ENCODE data around the gene CSH1. TPM values are rescaled to one million over a fixed set of nuclear protein-coding genes. Genes with fewer than 3 reads are reported as not detected.
"Not testable (repeated sequence)": the region's sequence is repeated elsewhere in the genome, so short reads cannot be mapped to it uniquely, and the experiment has no call there.

CSH1 gene
- total RNA-seq, 1 experiment from 2014 or later: not detected

- not testable (repeated sequence) for H3K27ac Mint-ChIP-seq; H3K4me1 ChIP-seq (ENCODE audit: insufficient read depth, low read length); H3K23ac ChIP-seq (ENCODE audit: insufficient read length, low read depth, low read length); H3K27ac ChIP-seq (ENCODE audit: insufficient read length, low read depth, low read length); H2AK5ac ChIP-seq (ENCODE audit: insufficient read length, low read length); H3K56ac ChIP-seq (ENCODE audit: insufficient read length, low read depth, low read length); H3K79me1 ChIP-seq (ENCODE audit: insufficient read depth, low read depth, low read length, poor library complexity, severe bottlenecking); H3K36me3 Mint-ChIP-seq (ENCODE audit: insufficient read depth in 1 of 3, low read depth in 3 of 3); H3K79me2 ChIP-seq (ENCODE audit: insufficient read depth, low read length); H3K9me3 Mint-ChIP-seq; H4K20me1 ChIP-seq (ENCODE audit: control insufficient read depth, insufficient read depth, insufficient read length); H2BK15ac ChIP-seq (ENCODE audit: low read depth, low read length); H3K14ac ChIP-seq (ENCODE audit: insufficient read depth, low read length); H3K4me2 ChIP-seq (ENCODE audit: insufficient read depth, insufficient read length, low read length); H3K9me3 ChIP-seq (ENCODE audit: control insufficient read depth, low read depth, low read length); H2BK5ac ChIP-seq (ENCODE audit: insufficient read length, low read length); H3K9ac ChIP-seq (ENCODE audit: extremely low read depth, insufficient read length, low read length); H3K27me3 ChIP-seq (ENCODE audit: insufficient read depth, low read length); H3K18ac ChIP-seq (ENCODE audit: insufficient read length, low read depth, low read length); H2BK120ac ChIP-seq (ENCODE audit: low read depth, low read length, poor library complexity, severe bottlenecking); H3K4ac ChIP-seq (ENCODE audit: low read depth, low read length); H4K8ac ChIP-seq (replicated peaks; ENCODE audit: insufficient read length, low read depth, low read length); H2BK20ac ChIP-seq (ENCODE audit: low read depth, low read length, poor library complexity, severe bottlenecking); H2BK12ac ChIP-seq (ENCODE audit: insufficient read length, low read depth, low read length); H3K27me3 Mint-ChIP-seq (ENCODE audit: low read depth); H2AFZ ChIP-seq (ENCODE audit: low read length); DNase-seq; H4K5ac ChIP-seq (ENCODE audit: insufficient read length, low read depth, low read length); H3K4me1 Mint-ChIP-seq; H3K4me3 Mint-ChIP-seq; H3T11ph ChIP-seq (ENCODE audit: low read length); H3K23me2 ChIP-seq (ENCODE audit: insufficient read length, low read depth, low read length, poor library complexity, severe bottlenecking); H4K91ac ChIP-seq (ENCODE audit: insufficient read length, low read depth, low read length)
- no CpG with 5 or more reads among the region's 15 CpGs for WGBS (ENCODE audit: extremely low coverage, insufficient read length, low lambda C conversion rate)
Measured at GRCh38 chr17:63871646-63872365, 24.6 kb downstream of the CSH1 start.

GRCh38 chr17:63870292-63870665 is 26.1 kb downstream of the CSH1 start:
- H3K27ac Mint-ChIP-seq: not testable (repeated sequence)

More at GRCh38 chr17:63870292-63870665, 26.1 kb downstream of the CSH1 start:
- not testable (repeated sequence) for H3K9ac ChIP-seq (ENCODE audit: extremely low read depth, insufficient read length, low read length); H4K8ac ChIP-seq (replicated peaks; ENCODE audit: insufficient read length, low read depth, low read length); H3K4me3 Mint-ChIP-seq; H4K20me1 ChIP-seq (ENCODE audit: control insufficient read depth, insufficient read depth, insufficient read length); H4K91ac ChIP-seq (ENCODE audit: insufficient read length, low read depth, low read length); H3K23me2 ChIP-seq (ENCODE audit: insufficient read length, low read depth, low read length, poor library complexity, severe bottlenecking); H2BK12ac ChIP-seq (ENCODE audit: insufficient read length, low read depth, low read length); H2AK5ac ChIP-seq (ENCODE audit: insufficient read length, low read length); H3K9me3 ChIP-seq (ENCODE audit: control insufficient read depth, low read depth, low read length); H3K79me1 ChIP-seq (ENCODE audit: insufficient read depth, low read depth, low read length, poor library complexity, severe bottlenecking); H3K79me2 ChIP-seq (ENCODE audit: insufficient read depth, low read length); H3K9me3 Mint-ChIP-seq; H3T11ph ChIP-seq (ENCODE audit: low read length); H2BK120ac ChIP-seq (ENCODE audit: low read depth, low read length, poor library complexity, severe bottlenecking); H3K27me3 Mint-ChIP-seq (ENCODE audit: low read depth); H2BK15ac ChIP-seq (ENCODE audit: low read depth, low read length); H3K56ac ChIP-seq (ENCODE audit: insufficient read length, low read depth, low read length); H4K5ac ChIP-seq (ENCODE audit: insufficient read length, low read depth, low read length); H3K36me3 Mint-ChIP-seq (ENCODE audit: insufficient read depth in 1 of 3, low read depth in 3 of 3); H3K4me2 ChIP-seq (ENCODE audit: insufficient read depth, insufficient read length, low read length); H3K27ac ChIP-seq (ENCODE audit: insufficient read length, low read depth, low read length); H3K18ac ChIP-seq (ENCODE audit: insufficient read length, low read depth, low read length); H3K4ac ChIP-seq (ENCODE audit: low read depth, low read length); H2BK5ac ChIP-seq (ENCODE audit: insufficient read length, low read length); H3K4me1 Mint-ChIP-seq; H3K4me1 ChIP-seq (ENCODE audit: insufficient read depth, low read length); H3K27me3 ChIP-seq (ENCODE audit: insufficient read depth, low read length); H3K14ac ChIP-seq (ENCODE audit: insufficient read depth, low read length); H2BK20ac ChIP-seq (ENCODE audit: low read depth, low read length, poor library complexity, severe bottlenecking); DNase-seq; H2AFZ ChIP-seq (ENCODE audit: low read length); H3K23ac ChIP-seq (ENCODE audit: insufficient read length, low read depth, low read length)
- no CpG with 5 or more reads among the region's 4 CpGs for WGBS (ENCODE audit: extremely low coverage, insufficient read length, low lambda C conversion rate)
